HG02610 (cell line): ENCODE data around the gene FETUB.

ENCODE experiments used
- ATAC-seq: cut with Tn5 transposase; IDR thresholded peaks from one replicate; pipeline ENCODE4 v1.9.1; 2021; ENCODE audit warnings: mild to moderate bottlenecking, moderate library complexity; ENCODE audit not compliant: unreplicated experiment

Gene FETUB

DNA sequence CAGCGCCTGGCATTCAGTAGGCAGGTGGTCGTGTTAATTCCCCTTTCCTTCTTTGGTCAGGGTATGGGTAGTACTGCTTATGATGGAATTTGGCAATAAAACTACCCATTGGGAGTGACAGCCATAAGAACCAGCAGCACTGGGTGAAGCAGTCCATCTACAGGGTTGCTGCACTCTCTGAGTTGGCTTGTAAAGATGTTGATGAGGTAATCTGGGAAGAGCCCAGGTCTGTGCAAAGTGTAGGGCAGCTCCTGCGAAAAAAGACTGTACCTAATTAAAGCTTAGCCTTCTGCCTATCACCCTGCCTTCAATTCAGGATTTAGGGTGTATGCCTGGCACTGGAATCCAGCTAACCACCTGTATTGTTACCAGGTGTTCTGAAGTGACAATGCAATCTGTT is 4.7 kb upstream of the FETUB start:
- no peak for ATAC-seq

DNA sequence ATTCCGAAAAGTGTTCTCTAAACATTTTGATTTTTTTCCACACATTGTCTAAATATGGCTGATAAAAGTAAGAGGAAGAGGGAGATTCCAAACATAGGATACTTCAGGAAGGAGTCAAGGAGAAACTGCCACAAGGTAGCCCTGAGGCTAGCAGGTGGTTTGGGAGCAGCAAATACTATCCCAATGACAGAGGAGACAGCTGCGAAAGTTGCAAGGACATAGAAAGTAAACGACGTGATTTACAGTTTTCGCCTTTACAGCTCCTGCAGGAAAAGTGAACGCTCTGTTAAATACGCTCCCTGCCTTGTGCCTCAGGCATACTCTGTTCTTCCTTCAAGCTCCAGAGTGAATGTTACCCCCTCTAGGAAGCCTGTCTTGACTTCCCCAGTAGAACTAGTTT is 3.7 kb upstream of the FETUB start:
- ATAC-seq = no peak

DNA sequence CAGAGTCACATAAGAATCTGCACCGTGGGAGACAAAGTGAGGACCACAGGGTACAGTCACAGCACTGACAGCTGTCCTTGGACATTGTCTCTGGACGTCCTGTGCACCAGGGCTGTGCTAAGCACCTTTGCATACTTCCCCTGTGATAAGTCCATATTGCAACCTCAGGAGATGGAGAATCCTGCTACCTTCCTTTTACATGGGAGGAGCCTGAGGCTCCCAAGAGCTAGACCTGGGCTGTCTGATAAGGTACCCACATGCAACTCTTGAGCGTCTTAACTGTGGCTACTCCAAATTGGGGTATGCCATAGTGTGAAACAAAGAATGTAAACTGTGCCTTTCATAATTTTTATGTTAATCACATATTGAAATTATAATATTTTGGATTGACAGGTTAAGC is 2.5 kb upstream of the FETUB start:
- ATAC-seq = no peak

DNA sequence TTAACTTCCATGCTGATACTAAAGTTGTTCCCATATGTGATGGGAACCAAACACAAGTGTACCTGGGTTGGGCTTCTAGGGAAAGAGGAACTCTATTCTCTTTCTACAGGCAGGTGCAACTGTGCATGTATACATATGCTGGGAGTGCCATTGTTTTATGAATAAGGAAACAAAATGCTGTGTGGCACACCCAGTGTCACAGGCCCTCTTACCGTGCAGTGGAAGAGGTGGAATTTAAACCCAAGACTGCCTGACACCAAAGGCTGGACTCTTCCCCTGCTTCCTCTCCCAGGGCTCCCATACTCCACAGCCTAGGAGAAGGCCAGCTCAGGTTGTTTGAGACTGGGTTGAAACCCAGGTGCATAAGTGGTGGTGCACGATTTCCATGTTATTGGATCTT is 1.9 kb upstream of the FETUB start:
- no peak for ATAC-seq

DNA sequence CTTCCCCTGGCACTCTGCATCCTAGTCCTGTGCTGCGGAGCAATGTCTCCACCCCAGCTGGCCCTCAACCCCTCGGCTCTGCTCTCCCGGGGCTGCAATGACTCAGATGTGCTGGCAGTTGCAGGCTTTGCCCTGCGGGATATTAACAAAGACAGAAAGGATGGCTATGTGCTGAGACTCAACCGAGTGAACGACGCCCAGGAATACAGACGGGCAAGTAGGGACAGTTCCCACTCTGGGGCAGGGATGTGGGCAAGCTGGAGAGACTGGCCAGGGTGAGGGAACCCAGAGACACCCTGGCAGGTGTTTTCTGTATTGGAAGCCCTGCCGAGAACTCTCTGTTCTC is 247 bp downstream of the FETUB start:
- no peak for ATAC-seq

DNA sequence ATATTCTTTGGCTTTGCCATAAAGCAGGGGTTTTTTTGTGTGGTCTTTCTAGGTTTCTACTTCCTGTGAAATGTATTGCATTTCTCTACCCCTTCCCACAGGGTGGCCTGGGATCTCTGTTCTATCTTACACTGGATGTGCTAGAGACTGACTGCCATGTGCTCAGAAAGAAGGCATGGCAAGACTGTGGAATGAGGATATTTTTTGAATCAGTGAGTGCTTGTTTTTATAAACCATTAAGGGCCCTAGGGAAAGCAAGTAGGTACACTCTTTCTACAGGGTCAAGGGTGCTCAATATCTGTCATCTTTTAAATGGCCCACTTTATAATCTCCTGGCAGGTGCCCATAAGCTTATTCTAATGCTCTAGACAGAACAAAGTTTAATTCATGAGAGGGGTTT is 730 bp downstream of the FETUB start:
- no peak for ATAC-seq

DNA sequence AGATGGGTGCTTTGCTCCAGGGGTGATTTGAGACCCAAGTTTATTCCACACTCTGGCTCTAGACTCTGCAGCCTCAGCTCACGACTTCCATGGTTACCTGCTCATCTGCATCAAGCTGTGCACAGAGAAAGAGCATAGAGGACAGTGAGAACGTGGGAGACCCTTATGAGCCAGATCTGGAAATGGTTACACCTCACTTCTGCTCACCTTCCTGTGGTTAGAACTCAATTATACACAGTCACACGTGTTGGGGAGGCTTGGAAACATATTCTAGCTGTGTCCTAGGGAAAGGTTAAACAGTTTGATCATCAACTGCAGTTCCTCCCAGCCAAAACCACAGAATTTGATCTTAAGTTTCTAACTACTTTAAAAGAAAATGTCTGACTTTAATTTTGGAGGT is 1.8 kb downstream of the FETUB start:
- no peak for ATAC-seq

DNA sequence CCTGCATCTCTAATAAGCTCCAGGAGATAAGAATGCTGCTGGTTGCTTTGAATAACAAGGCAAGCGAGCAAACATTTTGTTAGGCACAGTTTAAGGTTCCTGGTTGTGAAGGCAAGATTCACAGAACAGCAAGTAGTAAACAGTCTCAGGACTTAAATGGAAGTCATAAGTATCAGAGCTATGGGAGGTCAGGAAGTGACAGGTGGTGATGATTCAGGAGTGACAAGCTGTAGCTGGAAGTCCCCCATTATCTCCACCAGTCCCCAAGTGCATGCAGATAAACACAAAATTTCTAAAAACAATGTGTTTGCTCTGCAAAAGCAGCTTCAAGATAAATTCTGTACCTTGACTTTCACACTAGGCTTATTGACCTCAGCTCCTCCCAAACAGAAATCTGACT is 3.3 kb downstream of the FETUB start:
- ATAC-seq = peak; percentile 68

DNA sequence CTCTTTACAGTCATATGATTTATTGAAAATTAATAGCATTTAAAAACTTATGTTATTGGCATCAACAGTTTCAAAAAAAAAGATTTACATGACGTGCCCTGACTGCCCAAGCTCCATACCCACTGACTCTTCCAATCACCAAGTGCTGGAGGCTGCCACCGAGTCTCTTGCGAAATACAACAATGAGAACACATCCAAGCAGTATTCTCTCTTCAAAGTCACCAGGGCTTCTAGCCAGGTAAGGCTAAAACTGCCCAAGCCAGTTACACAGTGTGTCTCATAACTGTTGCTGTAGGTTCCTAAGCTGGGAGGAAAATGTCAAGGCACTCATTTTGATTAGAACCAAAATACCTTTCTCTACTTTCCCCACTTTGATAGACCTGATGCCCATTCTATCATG is 4.5 kb downstream of the FETUB start:
- no peak for ATAC-seq

DNA sequence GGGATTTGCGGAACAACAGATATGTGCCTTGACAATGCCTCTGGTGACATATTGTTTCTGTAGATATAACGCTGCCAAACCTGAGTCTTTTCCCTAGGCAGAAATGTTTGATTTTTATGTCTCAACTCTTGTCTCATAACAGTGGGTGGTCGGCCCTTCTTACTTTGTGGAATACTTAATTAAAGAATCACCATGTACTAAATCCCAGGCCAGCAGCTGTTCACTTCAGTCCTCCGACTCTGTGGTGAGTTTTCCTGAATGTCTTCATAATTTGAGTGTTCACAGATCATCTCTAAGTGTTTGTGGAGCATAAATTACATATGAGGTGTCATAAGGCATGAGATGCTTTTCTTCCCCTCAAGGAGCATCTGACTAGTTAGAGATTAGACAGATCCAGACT is 5.9 kb downstream of the FETUB start:
- ATAC-seq = no peak

DNA sequence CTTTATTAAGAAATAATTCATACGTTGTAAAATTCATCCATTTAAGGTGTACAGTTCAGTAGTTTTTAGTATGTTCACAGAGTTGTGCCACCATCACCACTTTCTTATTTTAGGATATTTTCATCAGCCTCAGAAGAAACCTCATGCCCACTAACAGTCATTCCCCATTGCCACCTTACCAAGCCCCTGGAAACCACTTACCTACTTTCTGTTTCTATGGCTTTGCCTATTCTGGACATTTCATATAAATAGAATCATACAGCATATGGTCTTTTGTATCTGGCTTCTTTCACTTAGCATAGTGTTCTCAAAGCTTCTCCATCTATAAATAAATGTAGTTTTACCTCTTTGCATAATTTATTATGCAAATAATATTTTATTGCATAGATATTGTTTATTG is 6.6 kb downstream of the FETUB start:
- no peak for ATAC-seq

DNA sequence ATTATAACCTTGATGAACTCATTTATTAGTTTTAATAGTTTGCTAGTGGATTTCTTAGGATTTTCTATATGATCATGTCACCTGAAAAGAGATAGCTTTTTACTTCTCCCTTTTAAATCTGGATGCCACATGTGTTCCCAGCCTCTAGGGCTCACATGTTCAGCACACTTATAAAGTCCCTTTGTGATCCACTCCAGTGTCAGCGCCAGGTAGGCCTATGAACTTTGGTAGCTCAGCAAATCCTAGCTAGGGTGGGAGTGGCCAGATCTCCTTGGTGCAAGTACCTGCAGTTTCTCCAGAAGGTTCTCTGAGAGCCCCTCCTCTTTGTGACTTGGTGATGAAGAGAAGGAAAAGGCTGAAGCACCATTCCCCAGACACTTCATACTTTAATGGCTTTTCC is 8.7 kb downstream of the FETUB start:
- ATAC-seq = no peak

DNA sequence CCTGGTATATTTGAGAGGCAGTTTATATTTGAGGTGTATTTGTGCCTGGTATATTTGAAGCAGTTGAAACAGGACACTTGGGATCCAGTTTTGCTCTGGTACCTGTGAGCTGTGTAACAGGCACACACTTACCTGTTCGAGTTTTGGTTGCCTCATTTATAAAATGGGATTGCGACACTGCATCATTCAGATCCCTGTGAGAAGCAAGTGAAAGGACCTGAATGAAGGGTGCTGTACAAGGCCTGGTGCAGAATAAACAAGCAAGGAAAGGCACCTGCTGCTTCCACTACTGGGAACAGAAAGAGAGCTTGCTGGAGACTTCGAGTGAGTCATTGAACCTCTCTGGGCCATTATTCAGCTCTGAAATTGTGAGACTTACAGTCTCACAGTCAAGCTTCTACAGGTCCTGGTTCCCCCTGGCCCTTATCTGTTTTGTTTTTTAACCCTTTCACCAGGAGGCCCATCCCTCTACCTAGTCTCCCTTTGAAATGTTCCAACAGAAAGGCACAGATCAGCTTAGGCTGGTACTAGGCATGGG is 11.5 kb downstream of the FETUB start:
- ATAC-seq = no peak

DNA sequence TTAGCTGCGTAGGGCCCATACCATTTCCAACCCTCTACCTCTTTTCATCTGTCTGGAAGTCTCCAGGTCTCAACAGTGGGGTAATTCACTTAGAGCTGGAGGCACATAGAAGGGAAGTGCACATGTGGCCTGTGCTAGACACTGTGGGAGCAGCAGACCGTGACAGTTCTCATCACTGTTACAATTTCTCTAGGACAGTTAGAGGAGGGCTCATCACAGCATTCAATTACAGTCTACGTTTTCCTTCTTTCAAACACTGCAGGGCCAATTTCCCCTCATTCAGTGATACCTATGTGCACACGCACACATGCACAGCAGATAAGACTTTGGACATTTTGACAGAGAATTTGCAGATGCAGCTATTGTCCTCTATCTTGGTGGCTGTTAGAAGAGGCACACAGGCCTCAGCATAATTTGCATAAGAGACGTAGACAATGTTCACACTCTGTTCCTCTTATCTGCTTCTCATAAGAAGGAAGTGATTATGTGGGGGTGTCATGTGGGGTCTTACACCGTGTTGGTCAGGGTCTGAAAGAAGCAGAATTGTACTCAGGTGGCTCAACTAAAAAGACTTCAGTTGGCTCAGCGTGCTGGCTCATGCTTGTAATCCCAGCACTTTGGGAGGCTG is 13.0 kb downstream of the FETUB start:
- peak; percentile 80 for ATAC-seq

DNA sequence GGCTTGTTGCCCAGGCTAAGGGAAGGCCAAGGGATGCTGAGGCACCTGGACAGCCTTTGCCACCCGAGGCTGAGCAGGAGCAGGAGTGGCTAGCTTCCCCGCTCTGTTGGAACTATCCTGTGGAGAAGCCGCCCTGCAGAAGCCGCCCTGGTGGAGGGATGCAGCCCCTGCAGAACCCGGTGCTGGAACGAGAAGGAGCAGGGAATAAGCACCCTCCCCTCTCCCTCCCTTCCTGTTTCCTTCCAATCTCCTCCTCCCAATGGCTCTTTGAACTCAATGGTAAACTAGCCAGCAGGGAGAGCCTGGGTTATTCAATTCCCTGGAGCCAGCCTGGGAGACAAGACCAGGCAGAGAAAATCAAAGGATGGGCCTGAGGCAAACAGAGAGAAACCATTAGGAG is 13.8 kb downstream of the FETUB start:
- no peak for ATAC-seq

DNA sequence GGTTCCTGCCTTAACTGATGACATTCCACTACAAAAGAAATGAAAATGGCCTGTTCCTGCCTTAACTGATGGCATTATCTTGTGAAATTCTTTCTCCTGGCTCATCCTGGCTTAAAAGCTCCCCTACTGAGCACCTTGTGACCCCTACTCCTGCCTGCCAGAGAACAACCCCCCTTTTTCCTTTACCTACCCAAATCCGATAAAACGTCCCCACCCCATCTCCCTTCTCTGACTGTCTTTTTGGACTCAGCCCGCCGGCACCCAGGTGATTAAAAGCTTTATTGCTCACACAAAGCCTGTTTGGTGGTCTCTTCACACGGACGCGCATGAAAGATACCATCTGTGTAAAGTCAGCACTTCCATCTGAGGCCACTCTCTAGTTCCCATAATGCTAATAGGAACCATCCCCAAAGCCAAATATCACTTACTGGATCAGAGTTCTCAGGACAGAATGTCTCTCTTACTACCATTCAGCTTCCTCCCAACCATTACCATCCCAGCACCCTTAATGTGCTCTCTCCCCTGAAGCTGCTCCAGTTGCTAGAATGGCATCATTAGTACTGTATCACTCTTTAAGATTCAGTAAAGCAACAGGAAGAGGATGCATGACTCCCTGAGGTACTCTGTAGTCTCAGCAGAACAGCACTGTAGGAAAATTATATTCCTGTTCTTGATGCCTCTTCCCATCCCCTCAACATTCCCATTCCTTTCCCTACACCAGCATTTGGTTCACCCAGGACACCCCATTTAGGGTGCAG is 23.3 kb downstream of the FETUB start:
- ATAC-seq = no peak

DNA sequence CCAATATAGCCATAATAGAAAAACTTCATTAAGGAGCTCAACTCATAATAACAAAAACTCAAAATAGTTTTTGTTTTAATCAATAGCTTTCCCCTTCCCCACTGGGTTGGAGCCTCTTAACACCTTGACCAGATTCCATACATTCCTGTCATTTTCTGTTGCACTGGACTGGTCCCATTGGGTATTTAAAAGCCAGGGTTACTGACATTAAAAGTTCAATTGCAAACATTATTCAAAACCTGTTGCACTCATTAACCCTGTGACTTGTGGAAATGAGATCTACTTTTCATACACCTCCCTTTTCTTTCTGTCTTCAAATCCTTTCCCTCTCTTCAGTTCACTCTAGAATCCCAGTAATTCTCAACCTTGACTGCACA is 23.9 kb downstream of the FETUB start:
- ATAC-seq = no peak

DNA sequence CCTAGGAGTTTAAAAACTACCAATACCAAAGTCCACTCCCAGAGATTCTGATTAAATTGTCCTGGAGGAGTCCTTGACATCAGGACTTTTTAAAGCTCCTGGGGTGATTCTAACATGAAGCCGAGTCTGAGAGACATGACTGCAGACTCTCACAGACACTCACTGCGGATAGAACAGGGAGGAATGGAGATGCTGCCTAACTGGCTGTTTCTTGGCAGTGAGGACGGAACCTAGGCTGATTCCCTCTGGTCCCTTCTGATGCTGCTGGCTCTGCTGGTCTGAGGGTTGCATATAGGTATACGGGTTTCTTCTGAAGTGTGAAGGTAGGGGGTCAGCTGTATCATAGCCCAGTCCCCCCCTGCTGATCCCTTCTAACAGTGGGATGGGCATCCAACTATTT is 24.3 kb downstream of the FETUB start:
- ATAC-seq = no peak

DNA sequence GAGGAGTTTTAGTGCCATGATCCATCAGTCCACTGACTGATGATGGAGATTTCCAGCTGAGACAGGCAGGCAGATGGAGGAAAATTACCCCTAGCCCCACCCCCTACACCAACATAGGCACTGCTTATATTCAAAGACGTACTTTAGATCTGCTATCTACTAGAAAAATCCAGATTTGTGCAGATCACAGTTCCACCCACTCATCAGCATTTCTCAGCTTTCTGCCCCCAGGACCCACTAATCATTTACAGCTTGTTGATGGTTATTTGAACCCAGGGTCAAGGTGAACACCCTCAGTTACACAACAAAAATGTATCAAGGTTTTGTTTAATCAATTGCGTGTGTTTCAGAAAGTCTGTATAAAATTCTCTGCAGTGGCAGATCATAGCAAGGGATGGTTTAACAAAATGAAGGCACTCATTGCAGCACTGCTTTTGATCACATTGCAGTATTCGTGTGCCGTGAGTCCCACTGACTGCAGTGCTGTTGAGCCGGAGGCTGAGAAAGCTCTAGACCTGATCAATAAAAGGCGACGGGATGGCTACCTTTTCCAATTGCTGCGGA is 25.5 kb downstream of the FETUB start, which contains the start of gene HRG:
HRG (plus strand) TSS at position 390 of the 564 bp plus-strand sequence; CDS start at position 408, 18 bp downstream.
- no peak for ATAC-seq

DNA sequence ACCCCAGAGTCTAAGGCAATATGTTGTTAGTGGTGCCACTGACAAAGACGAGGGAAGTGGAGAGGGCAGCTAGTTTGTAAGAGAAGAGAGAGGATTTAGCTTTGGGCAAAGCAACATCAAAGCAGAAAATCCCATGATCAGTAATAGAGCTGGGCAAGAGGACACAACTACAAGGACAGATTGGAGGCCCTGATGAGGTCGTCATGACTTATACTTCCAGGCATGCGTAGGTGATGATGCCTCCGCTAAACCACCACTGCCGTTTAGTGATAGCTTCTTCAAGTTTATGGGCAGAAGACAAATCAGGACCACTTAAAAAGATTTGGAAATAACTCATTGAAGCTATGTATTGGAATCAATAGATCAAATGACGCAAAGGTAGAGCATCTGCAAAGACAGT is 28.2 kb downstream of the FETUB start:
- ATAC-seq = no peak

DNA sequence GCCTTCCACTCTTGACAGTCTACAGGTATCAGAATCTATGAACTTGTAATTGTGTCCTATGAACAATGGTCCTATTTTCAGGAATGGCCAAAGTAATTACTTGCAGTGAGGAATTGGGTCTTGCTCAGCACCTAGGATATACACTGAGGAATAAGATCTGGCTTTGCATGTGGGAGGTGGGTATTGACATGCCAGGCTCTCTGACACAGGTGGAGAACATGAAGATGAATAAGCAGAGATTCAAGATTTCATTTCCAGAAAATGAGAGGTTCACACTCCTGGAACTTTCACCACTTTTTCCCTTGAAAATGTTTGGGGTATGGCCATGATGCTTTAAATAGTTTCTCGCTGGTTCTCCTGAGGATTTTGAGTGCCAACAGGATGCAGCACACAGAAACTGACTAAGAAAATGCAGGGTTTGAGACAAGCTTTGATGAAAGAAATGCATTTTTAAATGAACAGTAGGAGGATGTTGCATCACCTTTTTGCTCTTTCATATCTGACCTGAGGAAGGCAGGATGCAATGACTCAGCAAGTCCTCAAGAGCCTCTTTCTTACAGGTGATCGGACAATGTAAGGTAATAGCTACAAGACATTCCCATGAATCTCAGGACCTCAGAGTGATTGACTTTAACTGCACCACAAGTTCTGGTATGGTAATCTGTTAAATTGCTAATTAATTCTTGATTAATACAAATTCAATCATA is 29.3 kb downstream of the FETUB start:
- ATAC-seq = no peak

DNA sequence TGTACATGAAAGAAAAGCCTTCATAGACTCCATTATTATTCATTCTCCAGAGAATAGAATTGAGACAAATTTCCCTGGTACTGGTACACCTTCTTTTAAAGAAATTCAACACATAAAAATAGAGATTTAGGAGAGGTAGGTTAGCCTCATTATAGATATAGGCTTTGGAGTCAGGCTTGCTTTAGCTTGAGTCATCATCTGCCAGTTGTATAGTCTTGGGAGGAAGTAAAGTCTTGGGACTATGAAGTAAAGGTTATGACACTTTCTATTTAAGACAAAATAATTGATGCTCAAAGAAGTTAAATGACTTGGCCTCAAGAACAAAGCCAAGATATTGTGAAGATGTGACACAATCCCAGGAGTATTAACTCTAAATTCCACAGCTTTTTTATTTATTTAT is 30.0 kb downstream of the FETUB start:
- ATAC-seq = no peak
